Cerebellar cortex (tissue), 1 donor: Measurements from ENCODE around the gene CPA5.

Experiments used
- DNase-seq: peaks from one replicate; pipeline ENCODE4 v3.0.0-alpha.2; 2015; ENCODE audit warnings: low spot score

Gene CPA5

DNA sequence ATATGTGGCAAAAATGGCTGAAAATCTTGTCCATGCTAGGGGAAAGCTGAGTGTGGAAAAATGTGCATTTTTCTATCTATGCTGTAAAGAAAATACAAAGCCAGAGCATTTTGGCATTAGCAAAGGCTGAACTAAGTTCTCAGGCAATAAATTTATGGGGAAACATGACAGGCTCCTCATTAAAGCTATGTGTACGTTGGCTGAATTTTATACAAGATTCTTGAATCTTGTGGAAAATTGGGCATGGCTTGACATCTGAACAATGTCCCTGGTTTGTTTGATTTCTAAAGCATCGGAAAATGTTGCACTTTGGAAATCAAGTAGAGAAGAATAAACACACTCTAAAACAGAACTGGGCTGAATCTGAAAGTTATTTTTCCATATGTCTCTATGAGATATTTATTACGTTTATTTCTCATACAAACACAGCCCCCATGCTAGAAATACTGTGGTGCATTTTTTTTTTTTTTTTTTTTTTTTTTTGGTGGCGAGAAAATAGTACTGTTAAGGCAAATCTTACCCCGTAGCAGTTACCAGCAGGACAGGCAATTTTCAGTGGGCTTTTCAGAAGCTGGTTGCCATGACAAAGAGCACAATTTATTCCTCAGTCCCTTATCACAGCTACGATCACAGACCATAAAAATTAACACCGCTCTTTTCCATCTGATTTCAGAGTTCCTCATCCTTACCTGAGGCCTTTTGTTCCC is 52.6 kb downstream of the CPA5 start:
- DNase-seq = no peak

DNA sequence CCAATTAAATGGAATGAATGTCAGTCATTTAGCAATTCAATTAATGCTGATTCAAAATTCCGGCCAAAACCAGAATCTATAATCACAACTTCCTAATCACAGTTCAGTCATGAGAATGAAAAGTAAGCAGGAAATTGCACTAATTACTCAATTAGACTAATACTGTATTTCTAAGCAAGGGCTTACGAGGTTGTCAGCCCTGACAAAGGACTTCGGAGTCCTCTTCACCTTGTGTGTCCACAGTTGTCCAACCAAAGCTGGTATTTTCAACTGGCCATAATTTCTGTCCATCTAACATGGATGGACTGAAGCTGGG is 53.1 kb downstream of the CPA5 start:
- DNase-seq = no peak

DNA sequence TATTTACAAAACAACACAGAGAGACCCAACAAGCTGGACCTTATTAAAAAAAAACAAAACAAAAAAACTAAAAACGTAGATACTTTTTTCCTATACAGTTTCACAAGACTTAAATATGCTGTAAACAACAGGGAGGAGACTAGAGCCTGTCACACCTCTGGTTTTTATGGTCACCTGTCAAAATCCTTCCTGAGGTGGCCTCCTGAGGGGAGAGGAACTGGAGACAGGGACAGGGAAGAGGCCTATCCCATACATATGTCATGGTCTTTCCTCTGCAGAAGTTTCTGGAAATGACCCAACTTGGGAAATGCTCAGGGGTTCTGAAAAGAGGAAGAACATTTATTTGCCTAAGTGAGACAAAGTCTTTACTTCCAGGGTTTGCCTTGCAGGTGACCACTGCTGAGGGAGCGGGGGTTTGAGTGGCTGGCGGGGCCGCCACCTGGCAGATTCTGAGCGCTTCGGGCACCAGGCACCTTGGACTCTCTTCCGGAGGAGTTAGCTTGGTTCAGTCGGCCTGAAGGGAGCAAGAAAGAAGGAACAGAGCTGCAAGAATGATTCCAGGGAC is 54.0 kb downstream of the CPA5 start:
- DNase-seq = no peak

DNA sequence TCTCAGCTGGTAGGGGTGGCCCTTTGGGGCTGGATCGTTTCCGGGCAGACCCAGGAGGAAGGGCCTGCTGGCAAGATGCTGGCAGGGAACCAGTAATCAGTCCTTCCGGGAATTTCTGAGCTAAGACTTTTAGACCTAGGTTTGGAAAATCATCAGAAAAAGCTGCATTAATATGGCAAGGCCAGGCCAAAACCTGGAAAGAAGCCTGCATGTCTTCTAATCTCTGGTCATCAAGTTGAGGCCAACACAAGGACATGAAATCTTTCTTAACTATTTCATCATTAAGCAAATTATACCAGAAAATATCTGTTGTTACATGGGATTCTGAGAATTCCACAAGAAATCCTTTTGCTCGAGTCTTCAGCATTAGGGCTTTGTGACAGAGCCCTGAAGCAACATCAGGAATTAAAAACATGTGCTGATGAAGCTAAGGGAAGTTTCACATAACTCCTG is 55.5 kb downstream of the CPA5 start:
- no peak for DNase-seq

DNA sequence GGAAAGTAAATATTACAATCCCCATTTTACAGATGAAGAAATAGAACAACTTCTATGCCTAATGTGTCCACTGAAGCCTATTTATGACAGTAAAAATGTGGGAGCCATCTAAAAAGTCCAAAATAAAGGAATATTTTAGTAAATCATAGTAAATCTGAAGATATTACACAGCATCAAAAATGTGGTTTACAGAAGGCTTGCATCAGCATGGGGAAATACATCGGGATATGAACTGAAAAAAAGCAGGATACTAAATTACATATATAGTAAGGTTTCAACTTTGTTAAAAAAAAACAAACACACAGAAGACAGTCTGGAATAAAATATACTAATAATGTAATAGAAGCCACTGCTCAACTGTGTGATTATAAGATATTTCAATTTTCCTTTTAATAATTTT is 56.5 kb downstream of the CPA5 start:
- DNase-seq = no peak

DNA sequence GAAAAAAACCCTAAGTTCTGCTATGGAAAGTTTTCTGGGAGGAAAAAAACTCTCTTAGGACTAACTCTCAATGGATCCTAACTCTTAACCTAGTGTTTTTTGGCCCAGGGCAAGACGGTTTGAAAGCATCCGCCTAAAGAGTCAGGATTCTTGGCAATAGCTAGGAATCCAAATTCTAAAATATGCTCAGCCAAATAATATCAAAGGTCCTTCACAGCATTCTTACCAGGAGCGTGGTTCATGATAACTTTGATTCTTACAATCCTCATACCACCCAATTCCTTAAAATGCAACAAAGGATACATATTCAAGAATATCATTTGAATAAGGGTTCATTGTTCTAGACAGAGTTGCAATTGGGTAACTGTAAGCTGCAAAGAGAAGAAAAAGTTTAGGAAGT is 57.0 kb downstream of the CPA5 start:
- DNase-seq = no peak

DNA sequence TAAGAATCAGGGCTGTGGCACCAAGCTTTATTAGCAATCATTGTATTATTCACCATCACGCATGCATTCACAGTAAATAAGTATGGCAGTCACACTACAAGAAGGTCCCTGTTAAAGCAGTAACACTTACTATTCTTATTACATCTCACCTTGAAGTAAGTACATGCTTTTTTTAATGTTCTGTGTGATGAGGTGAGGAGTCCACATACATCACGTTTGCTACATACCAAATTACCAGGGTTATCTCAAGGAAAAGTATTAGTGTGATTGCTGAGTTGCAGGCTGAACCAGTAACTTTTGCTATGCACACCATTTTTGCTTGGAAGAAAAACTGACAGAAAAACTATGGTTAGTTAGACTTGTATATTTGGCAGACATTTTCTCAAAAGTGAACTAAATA is 60.4 kb downstream of the CPA5 start:
- DNase-seq = no peak

DNA sequence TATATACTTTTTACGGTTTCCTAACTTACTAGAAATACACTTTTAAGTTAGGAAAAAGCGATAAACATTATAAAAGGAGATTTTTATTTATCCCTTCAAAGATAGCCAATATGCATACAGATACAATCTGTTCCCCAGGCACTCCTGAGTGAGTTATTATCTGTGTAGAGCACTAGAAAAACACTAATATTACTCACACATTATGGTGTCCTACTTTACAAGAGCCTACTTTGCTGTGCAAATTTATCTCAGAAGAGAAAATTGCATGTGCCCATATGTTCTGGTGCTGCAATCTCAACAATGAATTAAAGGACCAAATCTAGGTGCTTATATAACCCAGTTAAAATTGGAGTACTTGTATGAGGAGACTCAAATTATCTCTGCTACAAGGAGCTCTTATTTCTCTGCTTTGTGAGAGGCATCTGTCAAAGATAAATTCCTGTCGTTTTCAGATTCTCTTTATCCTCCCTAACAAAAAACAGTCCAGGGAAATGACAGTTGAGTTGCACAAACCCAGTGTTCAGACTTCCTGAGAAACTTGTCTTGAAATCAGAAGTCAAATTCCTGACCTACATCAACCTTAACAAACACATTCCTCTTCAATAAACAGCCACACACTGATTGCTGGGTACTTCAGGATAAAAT is 64.6 kb downstream of the CPA5 start:
- DNase-seq = peak; percentile 15

DNA sequence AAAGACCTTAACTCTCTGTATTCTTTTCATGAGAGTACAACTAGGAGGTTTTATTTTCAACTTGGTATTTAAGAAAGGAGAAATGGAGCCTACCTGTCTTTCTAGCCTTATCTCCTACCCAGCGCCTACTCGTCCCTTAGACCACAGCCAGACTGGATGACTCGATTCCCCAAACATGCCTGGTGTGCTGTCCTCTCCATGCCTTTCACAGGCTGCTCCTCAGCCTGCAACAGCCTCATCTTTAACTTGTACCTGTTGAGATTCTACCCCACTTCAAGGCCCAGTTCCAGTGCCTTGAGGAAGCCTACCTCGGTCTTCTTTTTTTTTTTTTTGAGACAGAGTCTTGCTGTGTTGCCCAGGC is 65.1 kb downstream of the CPA5 start:
- no peak for DNase-seq

DNA sequence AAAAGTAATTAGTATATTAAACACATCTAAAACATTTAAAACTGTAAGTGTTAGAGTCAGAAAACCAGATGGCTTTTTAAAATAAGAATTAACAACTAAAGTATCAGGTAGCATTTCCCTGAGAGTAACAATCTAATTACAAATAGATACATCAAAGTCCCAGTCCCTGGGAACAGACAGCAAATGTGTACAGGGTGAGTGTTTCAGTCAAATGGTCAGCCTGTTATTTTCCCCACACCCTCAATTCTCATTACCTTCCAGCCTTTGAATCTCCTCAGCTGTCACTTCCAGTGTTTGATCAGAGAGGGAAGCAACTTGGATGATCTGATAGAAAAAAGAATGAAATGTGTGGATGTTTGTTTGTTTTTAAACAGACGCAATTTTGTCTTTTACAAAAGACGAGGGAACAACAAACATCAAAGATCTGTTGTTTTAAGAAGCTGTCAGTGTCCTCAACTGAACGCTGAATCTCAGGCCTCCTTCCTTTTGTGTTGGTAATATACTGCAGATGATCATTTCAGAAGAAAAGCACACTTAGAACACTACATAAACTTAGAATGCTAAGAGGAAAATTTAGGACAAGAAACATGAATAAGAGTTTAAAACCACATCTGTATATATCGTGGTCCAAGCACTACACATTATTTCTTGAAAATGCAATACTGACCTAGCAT is 66.4 kb downstream of the CPA5 start:
- DNase-seq = no peak

DNA sequence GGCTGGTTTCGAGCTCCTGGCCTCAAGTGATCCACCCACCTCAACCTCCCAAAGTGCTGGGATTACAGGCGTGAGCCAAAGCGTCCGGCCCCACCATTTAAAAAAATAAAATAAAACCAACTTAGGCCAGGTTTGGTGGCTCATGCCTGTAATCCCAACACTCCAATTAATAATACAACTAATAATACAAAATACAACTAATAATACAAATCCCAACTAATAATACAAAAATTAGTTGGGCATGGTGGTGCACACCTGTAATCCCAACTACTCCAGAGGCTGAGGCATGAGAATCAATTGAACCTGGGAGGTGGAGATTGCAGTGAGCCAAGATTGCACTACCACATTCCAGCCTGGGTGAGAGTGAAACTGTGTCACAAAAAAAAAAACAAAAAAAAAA is 68.6 kb downstream of the CPA5 start:
- no peak for DNase-seq

DNA sequence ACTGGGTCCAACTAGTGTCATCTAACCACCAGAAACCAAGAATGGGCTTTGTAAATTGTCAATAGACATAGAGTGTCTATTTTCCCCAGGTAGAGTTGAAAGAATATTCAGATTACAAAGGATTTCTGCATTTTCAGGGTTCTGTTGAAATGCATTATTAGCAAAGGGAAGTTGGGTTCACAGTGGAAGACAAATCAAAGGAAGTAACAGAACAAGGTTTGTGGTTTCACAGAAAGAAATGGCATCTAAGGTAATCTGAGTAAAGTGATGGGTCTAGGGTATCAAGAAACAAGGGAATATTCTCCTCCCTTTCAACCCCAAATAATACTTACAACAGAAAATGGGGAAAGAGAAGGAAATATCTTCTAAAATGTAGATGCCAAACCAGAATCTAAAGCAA is 70.4 kb downstream of the CPA5 start:
- no peak for DNase-seq

DNA sequence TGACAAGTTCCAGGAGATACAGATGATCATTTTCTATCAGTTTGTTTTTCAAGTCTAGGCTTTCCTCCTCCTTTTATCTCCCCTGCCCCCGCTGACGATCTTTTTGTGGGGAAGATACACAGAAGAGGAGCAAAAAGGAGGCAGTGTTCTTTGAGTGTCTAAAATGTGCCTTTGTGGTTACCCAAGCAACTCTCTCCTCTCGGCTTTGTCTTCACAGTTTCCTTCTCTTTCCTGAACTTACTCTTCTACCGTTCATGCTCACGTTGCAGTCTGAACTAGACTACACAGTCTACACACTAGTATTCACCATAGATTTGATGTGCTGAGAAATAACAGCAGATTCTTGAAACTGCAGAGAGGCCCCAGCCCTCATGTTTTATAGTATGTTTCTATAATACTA is 72.6 kb downstream of the CPA5 start:
- DNase-seq = no peak

DNA sequence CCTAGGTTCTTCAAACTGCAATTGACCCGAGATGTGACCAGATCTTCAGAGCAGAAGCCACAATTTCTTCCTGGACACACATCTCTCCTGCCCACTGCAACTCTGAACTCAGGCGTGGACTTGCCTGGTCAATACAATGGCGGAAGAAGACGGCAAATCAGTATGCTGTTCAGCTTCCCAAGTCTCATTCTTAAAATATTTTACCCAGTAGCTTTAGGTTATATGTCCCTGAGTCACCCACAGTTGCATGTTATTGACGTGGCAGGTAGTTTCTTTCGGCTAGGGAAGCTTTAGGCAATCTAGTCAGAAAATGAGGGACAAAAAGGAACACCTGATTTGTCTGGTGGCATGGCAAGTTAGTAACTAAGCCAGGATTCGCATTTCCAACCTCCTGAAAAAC is 73.7 kb downstream of the CPA5 start:
- DNase-seq = no peak
